Testis (tissue), 2 donors: ENCODE results near the gene GH2.
"Not testable (repeated sequence)": the region's sequence is repeated elsewhere in the genome, so short reads cannot be mapped to it uniquely, and the experiment has no call there.

Experiments
- CTCF ChIP-seq, 3 experiments: fragments of 450-650 bp in 2 of 3; fragments of 200-600 bp in 1 of 3; sonication (generic) in 1 of 3; IDR thresholded peaks; one replicate each; pipeline ENCODE4 v1.5.1; 2016 to 2019; ENCODE audit warnings: antibody characterized with exemption in 3 of 3, mild to moderate bottlenecking in 2 of 3, moderate library complexity in 1 of 3
- POLR2A ChIP-seq: fragments of 450-650 bp; IDR thresholded peaks from one replicate; pipeline ENCODE4 v1.6.1; 2017; ENCODE audit warnings: antibody characterized with exemption, mild to moderate bottlenecking, moderate library complexity

- peak in 1 of 3 experiments; percentile 12 for TF ChIP-seq CTCF (IDR thresholded peaks at IDR 0.05)
- not testable (repeated sequence) for TF ChIP-seq POLR2A
Measured at GRCh38 chr17:63869491-63870291, 12.1 kb downstream of the GH2 start.
